Stimulated activated CD8-positive, alpha-beta memory T cell treated with anti-CD3 and anti-CD28 coated beads, Interleukin-2, amount 100 ng/mL, for 48 hours (primary cell): ENCODE results near the gene KCTD19.

Experiments
- DNase-seq, 2 donors: peaks; one replicate each; pipeline ENCODE4 v3.0.0-alpha.2; 2020; ENCODE audit warnings: low read depth in 2 of 2

Gene KCTD19

DNA sequence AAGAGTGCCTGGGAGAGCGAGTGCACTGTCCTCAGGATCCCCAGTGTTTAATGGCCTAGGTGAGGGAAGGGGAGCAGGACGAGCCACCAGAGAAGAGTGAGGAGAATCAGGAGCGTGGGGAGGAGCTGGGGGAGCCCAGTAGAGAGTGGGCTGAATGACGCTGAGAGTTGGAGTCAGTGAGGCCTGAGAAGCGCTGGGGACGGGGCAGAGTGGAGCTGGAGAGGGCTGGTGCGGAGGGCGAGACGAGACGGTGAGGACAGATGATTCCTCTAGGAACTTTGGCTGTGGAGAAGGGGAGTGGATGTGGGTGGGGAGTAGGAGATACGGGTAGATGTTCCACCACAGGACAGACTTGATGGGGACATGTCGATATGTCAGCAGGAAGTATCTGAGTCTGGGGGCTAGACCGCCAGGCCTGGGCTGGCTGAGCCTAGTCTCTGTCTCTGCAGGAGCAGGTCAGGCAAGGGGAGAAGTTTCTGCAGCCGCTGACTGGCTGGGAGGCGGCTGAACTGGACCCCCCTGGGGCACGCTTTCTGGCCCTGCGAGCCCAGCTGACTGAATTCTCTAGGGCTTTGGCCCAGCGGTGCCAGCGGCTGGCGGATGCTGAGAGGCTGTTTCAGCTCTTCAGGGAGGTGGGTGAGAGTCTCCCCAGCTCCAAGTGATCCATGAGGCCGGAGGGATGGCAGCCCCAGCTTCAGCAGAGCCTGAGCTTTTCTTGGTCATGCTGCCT is 42.5 kb downstream of the KCTD19 start:
- no peak for DNase-seq

DNA sequence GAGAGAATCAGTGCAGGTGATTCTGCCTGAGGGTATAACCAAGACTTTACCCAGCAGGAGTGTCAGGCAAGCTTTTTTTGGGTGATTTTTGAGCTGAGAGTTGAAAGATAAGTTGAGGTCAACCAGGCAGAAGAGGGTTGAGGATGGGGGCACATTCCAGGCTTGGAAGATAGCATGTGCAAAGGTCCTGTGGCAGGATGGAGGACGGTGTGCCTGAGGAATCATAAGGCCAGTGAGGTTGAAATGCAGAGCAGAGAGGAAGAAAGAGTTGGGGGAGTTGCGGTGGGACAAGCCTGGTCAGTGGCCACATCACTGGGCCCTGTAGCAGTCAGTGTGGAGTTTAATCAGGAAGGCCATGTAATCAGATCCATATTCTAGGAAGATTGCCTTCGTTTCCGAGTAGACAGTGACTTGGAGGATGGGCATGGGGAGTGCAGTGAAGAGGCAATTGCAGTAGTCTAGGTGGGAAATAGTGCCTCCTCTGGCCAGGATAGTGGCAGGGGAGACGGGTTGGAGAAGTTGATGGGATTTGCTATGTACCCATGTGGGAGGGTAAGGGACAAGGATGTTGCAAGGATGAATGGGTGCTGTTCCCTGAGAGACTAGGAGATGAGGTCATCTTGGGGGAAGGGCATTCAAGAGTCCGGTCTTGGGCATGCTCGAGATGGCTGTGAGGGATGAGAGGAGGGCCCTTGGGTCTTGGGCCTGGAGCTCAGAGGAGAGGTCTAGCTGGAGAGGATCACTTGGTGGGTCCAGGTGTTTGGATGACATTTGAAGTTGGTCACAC is 43.3 kb downstream of the KCTD19 start:
- no peak for DNase-seq

DNA sequence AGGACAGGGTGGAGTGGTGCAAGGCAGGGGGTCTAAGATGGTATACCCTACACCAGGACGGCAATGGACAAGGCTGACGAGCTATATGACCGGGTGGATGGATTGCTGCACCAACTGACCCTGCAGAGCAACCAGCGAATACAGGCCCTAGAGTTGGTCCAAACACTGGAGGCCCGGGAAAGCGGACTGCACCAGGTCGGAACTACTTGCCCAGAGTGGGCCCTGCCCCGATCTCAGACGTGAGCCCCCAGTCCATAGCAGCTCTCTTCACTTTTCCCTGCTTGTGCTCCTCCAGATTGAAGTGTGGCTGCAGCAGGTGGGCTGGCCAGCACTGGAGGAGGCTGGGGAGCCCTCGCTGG is 44.1 kb downstream of the KCTD19 start:
- DNase-seq = no peak

DNA sequence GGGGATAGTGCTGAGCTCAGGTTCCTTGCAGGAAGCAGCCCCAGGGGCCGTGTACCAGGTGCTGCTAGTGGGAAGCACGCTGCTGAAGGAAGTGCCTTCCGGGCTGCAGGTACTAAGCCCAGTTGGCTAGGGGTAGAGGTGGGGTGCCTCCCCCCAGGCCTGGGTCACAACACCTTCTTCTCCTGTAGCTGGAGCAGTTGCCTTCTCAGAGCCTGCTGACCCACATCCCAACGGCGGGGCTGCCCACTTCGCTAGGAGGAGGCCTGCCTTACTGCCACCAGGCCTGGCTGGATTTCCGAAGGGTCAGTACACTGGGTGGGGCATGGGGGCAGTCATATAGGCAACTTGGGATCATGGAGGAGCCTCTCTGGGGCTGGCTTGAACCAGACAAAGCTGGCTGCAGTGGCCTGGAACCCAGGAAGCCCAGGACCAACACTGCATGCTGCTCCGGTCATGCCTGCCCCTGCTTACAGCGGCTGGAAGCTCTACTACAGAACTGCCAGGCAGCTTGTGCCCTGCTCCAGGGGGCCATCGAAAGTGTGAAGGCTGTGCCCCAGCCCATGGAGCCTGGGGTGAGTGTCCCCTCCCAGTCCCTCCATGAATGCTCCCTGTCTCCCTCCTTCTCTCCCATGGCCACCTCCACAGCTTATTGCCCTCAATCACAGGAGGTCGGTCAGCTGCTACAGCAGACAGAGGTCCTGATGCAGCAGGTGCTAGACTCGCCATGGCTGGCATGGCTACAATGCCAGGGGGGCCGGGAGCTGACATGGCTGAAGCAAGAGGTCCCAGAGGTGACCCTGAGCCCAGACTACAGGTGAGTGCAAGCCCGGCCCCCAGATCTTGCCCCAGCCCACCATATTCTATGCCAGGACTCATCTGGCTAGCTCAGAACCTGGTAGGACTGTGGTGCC is 44.8 kb downstream of the KCTD19 start:
- no peak for DNase-seq

DNA sequence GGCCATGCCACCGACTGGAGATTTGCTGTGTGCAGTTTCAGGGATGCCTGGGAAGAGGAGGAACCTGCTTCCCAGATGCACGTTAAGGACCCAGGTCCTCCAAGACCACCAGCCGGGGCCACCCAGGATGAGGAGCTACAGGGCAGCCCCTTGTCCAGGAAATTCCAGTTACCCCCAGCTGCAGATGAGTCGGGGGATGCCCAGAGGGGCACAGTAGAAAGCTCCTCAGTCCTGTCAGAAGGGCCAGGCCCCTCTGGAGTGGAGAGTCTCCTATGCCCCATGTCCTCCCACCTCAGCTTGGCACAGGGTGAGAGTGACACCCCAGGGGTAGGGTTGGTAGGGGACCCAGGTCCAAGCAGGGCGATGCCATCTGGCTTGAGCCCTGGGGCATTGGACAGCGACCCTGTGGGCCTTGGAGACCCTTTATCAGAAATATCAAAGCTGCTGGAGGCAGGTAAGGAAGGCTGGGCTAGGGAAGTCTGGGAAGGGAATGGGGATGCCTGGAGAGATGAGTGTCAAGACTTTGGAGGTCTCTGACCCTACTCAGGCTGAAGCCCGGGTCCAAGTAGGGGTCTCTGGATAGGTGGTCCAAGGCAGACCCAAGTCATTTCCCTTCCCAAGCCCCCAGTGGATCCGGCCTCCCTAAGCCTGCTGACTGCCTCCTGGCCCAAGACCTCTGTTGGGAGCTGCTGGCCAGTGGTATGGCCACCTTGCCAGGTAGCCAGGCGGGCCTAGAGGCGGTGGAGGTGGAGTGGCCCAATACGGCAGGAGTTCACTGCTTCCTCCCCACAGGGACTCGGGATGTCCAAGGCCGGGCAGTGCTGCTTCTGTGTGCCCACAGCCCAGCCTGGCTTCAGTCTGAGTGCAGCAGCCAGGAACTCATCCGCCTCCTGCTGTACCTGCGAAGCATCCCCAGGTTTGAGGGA is 46.2 kb downstream of the KCTD19 start:
- DNase-seq = no peak

DNA sequence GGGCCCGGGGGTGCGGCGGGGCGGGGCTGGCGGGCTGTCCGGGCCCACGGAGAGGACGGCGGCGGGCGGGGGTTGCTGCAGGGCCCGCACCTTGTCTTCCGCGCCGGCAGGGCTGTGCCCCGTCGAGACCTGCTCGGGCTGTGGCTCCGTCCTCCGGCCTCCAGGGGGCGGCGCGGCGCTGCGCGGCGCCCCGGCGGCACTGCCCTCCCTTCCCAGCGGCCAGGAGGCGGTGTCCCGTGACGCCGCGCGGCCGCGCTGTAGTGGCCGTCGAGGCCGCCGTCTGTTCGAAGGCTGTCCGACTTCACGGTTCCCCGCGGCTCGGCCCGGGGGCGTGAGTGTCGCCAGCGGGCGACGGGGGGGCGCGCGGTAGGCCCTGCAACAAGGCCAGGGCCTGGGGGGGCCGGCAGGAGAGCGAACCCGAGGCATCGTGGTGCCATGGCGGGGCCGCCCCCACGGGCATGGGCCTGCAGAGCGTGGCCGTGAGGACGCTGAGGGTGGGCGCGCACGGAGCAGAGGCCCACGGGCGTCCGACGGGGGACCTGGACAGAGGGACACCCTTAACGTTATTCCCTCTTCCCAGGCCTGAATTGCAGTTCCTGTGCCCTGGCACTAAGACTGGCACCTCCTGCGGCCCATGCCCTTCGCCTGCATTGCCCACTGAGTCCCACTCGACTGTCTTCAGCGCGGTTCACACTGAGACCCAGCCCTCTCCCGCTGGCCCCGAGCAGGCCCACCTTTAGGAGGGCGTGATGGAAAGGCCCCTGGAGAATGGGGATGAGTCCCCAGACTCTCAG is 47.0 kb downstream of the KCTD19 start, which contains the start of gene PLEKHG4:
TSS of gene PLEKHG4 (plus strand) at position 237 of the 794 bp plus-strand sequence. CDS start at position 750, 513 bp downstream.
- DNase-seq = peak; percentile 74 to 75

DNA sequence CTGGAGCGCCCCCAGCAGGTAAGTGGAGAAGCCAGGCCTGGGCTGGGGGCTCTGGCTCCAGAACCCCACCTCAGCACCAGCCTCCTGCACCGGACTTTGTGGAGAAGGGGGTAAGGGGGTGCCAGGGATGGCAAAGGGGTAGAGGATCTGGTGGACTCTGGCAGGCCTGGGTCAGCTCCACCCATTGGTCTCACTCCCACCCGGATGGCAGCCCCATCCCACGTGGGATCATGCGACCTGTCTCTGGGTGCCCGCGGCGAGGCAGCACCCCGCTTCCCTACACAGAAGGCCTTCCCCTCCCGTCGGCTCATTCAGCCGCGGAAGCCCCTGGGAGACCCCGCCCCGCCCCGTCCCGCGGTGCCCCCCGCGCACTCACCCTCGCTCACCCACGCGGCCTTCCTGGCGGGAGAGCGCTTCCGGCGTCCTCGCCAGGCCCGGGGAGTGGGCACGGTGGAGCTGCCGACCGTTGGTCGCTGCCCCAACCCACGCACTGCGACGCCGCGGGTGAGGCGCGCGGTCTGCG is 47.7 kb downstream of the KCTD19 start:
- peak; percentile 43 to 53 for DNase-seq

DNA sequence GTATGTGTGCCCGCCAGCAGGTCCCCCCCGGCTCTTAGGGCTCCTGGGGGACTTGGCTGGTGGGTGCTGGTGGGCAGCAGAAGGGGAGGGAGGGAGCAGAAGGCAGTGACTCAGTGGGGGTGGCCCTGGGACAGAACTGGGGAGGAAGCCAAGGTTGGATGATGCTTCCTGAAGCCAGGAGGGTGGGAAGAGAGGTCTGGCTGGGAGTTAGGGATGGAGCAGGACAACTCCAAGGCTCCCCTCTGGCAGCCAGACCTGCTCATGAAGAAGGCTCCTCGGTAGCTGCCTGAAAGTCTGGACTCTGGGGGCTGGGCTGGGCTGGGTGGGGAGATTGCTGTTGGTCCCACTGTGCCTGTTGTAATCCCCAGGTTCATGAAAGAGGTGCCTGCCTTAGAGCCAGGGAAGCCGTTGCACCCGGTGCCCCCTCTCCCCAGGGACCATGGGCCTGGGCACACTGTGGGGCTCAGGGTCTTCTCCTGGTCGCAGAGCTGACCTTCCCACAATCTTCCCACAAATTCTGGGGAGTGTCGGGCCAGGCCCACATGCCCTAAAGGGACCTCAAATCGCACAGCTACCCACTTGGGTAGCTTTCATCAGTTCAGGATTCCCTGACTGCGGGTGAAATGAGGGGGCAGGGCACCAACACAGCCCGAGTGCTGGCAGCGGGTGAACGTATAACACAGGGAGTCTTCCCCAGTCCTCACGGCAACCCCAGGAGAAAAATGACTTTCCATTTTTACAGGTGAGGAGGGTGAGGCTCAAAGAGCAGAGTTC is 48.4 kb downstream of the KCTD19 start:
- no peak for DNase-seq

DNA sequence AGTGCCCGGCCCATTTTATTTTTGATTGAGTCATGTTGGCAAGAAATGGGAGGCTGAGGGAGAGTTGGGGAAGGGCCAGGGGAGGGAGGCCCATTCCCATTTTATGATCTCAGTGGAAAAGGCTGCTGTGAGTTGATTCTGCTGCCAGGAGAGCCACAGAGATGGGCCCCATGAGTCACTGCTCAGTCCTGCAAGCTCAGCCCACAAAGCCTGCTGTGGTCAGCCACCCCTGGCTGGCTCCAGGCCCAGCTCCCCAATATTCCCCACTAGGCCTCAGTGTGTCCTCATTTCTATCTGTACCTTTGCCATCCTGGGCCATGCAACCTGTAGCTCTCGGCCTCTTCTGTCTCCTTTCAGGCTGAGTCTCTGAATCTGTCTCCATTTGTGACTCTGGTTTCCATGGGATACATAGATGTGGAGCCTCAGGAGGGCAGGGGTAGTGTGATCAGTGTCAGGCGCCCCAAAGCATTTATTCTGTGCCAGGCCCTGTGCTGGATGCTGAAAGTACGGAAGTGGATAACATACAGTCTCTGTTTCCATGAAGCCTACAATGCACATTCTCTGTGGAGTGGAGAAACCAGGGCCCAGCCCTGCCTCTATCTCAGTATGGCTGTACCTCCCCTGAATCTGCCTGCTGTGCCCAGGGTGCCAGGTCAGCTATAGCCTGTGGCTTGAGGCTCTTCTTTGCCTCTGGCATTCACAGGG is 49.1 kb downstream of the KCTD19 start:
- DNase-seq = peak in 1 of 2 donors; percentile 31

DNA sequence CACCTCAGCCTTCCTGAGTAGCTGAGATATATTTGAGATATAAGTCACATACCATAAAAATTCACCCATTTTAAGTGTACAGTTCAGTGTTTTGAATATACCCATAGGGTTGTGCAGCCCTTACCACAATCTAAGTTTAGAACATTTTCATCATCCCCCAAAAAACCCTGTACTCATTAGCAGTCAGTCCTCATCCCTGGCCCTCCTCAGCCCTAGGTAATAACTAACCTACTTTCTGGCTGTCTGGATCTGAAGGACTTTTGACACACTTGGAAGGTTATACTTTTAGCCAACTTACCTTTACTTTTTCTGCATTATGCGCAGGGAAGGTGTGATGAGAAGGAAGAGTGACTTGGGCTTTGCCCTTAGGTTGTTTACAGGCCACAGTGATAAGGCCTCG is 51.2 kb downstream of the KCTD19 start:
- no peak for DNase-seq

DNA sequence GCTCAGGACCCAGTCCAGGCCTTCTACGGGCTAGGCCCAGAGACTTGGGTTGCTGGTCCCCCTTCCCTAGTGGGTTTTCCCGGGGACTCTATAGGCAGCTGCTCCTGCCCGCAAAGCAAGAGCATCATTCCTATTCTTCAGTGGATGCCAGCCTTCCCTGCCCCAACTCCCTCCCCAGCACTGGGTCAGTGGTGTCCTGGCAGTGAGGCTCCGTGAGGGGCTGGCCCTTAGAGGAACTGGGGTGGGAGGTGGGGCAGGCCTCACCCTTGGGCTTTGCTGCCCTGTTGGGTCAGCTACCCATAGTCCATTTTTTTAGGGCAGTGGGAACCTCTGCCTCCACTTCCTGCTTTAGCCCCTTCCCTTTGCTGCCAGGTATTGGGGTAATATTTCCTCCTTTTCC is 55.1 kb downstream of the KCTD19 start:
- no peak for DNase-seq

DNA sequence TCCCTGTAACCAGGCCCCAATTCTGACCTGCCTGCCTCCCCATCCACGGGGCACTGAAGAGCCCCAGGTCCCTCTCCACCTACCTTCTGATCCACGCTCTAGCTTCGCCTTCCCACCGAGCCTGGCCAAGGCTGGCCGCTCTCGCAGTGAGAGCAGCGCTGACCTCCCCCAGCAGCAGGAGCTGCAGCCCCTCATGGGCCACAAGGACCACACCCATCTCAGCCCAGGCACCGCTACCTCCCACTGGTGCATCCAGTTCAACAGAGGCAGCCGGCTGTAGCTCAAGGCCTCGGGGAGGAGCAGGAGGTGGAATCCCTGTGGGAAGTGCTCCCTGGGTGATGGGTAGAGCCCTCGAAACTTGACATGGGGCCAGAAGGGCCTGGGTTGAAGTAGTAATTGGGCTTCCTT is 55.6 kb downstream of the KCTD19 start:
- no peak for DNase-seq

DNA sequence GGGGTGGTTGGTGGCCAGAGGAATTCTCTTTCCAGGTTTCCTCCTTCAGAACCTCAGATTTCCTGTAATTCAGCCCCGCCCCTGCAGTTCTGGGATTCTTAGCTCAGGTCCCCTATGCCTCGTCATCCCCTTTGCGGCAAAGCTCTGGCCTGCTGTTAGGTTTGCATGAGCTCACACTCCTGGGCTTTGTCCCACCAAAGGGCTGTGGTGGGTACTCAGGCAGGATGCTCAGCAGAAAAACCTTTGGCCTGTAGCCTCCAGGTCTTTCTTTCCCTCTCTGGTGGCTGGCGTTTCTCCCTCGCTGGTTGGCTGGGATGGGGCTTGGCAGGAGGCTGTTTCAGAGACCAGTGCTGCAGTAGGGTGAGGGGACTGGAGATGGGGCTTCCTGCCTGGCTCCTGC is 56.8 kb downstream of the KCTD19 start:
- DNase-seq = no peak

DNA sequence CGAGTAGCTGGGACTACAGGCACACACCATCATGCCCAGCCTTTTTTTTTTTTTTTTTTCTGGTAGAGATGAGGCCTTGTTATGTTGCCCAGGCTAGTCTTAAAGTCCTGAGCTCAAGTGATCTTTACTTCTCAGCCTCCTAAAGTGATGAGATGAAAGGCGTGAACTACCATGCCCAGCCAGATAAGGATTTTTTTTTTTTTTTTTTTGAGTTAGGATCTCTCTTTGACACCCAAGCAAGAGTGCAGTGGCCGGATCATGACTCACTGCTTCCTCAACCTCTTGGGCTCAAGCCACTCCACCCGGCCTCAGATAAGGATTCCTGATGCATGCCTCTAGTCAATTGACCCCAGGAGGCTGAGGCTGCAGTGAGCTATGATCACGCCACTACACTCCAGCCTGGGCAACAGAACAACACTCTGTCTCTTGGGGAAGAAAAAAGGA is 58.4 kb downstream of the KCTD19 start:
- DNase-seq = no peak

DNA sequence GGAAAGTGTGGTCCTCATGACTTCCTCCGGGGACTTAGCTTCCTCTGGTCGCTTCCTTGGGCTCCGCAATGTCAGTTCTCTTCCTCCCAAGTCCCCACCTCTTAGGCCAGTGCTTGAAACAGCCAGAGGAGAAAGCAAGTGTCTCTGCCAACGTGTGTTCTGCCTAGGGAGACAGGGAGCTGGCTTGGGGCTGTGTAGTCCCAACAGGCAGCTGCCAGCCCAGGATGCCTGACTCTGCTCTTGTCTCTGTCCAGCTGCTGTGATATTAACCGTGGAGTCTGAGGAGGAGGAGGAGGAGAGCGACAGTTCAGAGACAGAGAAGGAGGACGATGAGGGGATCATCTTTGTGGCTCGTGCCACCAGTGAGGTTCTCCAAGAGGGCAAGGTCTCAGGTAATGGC is 60.7 kb downstream of the KCTD19 start:
- no peak for DNase-seq

DNA sequence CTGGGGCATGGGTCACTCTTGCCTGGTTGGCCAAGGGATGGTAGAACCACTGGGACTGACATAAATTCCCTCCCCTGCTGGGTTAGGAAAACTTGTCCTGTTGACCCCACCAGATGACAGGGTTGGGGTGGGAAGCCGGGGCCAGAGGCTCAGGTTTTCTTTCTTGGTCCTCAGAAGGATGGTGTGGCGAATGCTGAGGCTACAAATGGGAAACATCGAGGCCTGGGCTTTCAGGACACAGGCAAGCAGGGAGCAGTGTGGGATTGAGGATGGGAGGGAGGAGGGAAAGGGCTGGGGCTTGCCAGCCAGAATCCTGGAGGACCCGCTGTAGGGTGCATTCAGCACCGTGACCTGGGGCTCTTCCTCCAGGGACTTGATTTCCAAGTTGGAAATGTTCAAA is 61.7 kb downstream of the KCTD19 start:
- no peak for DNase-seq

DNA sequence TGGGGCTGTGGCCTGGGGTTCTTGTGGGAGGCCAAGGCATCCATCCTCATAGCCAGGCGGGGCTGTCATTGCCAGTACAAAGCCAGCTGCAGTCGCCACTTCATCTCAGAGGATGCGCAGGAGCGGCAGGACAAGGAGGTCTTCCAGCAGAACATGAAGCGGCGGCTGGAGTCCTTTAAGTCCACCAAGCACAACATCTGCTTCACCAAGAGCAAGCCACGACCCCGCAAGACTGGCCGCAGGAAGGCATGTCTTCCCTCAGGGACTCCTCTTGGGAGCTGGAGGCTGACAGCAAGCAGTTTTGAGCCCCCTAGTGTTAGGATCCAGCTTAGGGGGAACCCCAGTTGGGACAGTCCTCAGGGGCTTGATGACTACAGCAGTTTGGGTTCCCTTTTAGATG is 62.3 kb downstream of the KCTD19 start:
- DNase-seq = no peak

DNA sequence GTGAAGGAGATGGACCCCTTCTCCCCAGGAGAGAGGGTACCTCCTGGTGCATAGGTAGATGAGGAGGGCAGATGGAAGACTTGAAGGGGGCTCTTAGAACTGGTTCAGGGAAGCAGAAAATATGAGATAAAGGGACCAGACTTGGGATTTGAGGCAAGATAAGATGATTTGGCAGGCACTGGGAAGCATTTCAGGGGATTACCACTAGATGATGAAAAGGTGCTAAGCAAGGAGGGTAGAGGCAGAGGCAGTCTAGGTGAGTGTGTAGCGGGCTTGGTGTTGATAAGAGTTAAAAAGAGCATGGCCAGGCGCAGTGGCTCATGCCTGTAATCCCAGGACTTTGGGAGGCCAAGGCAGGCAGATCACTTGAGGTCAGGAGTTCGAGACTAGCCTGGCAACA is 63.3 kb downstream of the KCTD19 start:
- no peak for DNase-seq
